Subcutaneous abdominal adipose tissue (tissue), 5 donors: ENCODE data around the gene TMOD4.
A peak's percentile ranks its signal among the peaks of the same experiment; 100 is the strongest.

ENCODE experiments used
- H3K27ac ChIP-seq: one replicate; pipeline ENCODE4 v1.7.0; 2013; ENCODE audit warnings: low read depth, mild to moderate bottlenecking, inconsistent platforms, low read length, moderate library complexity
- H3K27me3 ChIP-seq, 5 donors: one replicate each; pipeline ENCODE4 v1.7.0; 2013; ENCODE audit warnings: low read length in 5 of 5, inconsistent platforms in 1 of 5; ENCODE audit not compliant: control insufficient read depth in 5 of 5, insufficient read depth in 4 of 5
- H3K36me3 ChIP-seq, 5 donors: one replicate each; pipeline ENCODE4 v1.7.0; 2013; ENCODE audit warnings: low read length in 5 of 5; ENCODE audit not compliant: control insufficient read depth in 5 of 5, insufficient read depth in 5 of 5
- H3K4me1 ChIP-seq, 5 donors: one replicate each; pipeline ENCODE4 v1.7.0; 2013; ENCODE audit warnings: low read length in 5 of 5, mild to moderate bottlenecking in 3 of 5, moderate library complexity in 1 of 5; ENCODE audit not compliant: control insufficient read depth in 5 of 5, insufficient read depth in 5 of 5
- H3K4me3 ChIP-seq, 5 donors: one replicate each; pipeline ENCODE4 v1.7.0; 2013; ENCODE audit warnings: low read length in 5 of 5, low read depth in 1 of 5
- H3K9ac ChIP-seq, 5 donors: one replicate each; pipeline ENCODE4 v1.7.0; 2013; ENCODE audit warnings: low read length in 5 of 5, mild to moderate bottlenecking in 4 of 5, moderate library complexity in 3 of 5
- H3K9me3 ChIP-seq, 5 donors: one replicate each; pipeline ENCODE4 v1.7.0; 2013; ENCODE audit warnings: low read length in 5 of 5; ENCODE audit not compliant: control insufficient read depth in 5 of 5
- donor health status: healthy.
- donor health status: healthy.
- donor health status: healthy.
- donor health status: healthy.
- donor health status: healthy.

Gene TMOD4

GRCh38 chr1:151133018-151133806 lies 42.6 kb downstream of the TMOD4 start:
- H3K27me3 ChIP-seq: no peaks in the 10 kb centered on the region
- H3K4me3 ChIP-seq: no peak overlapping the region
- peaks cover 0 to 21% (median 19%) of the 10 kb centered on the region in 5 donors for H3K4me1 ChIP-seq
- no peak overlapping the region for H3K27ac ChIP-seq
- H3K36me3 ChIP-seq: peaks cover 0 to 45% (median 29%) of the 10 kb centered on the region in 5 donors
- H3K9ac ChIP-seq: no peak overlapping the region
- no peaks in the 10 kb centered on the region for H3K9me3 ChIP-seq

GRCh38 chr1:151132335-151133017 lies 43.3 kb downstream of the TMOD4 start:
- H3K9ac ChIP-seq: peak overlapping the region in 3 of 5 donors; percentile 33 to 76 (median 54)
- peaks cover 0 to 38% (median 29%) of the 10 kb centered on the region in 5 donors for H3K36me3 ChIP-seq
- H3K9me3 ChIP-seq: no peaks in the 10 kb centered on the region
- H3K4me1 ChIP-seq: peaks cover 0 to 21% (median 19%) of the 10 kb centered on the region in 5 donors
- H3K27ac ChIP-seq: peak overlapping the region; percentile 60
- H3K4me3 ChIP-seq: peak overlapping the region in 2 of 5 donors; percentile 65 to 68
- H3K27me3 ChIP-seq: no peaks in the 10 kb centered on the region

- Histone ChIP-seq H3K4me1 (peaks cover 0 to 21% (median 19%) of the 10 kb centered on the region in 5 donors), H3K9ac (peak overlapping the region; percentile 33 to 76 (median 58)), H3K4me3 (peak overlapping the region; percentile 64 to 76 (median 66)), H3K27ac (peak overlapping the region; percentile 60), H3K9me3 (no peaks in the 10 kb centered on the region), H3K36me3 (peaks cover 0 to 35% (median 28%) of the 10 kb centered on the region in 5 donors), H3K27me3 (no peaks in the 10 kb centered on the region)
Measured at GRCh38 chr1:151131701-151132334, 44.0 kb downstream of the TMOD4 start.

GRCh38 chr1:151130987-151131586 lies 44.7 kb downstream of the TMOD4 start:
- Histone ChIP-seq H3K4me3 (peak overlapping the region; percentile 64 to 76 (median 66)), H3K9ac (peak overlapping the region; percentile 33 to 76 (median 58)), H3K36me3 (peaks cover 0 to 29% (median 22%) of the 10 kb centered on the region in 5 donors), H3K27ac (peak overlapping the region; percentile 60), H3K4me1 (peaks cover 0 to 21% (median 19%) of the 10 kb centered on the region in 5 donors), H3K9me3 (no peaks in the 10 kb centered on the region), H3K27me3 (no peaks in the 10 kb centered on the region)

GRCh38 chr1:151128800-151129199 lies 47.0 kb downstream of the TMOD4 start:
- Histone ChIP-seq H3K9me3 (no peaks in the 10 kb centered on the region), H3K4me3 (no peak overlapping the region), H3K27ac (no peak overlapping the region), H3K4me1 (peaks cover 0 to 21% (median 19%) of the 10 kb centered on the region in 5 donors), H3K9ac (no peak overlapping the region), H3K27me3 (no peaks in the 10 kb centered on the region), H3K36me3 (peaks cover 0 to 13% (median 2%) of the 10 kb centered on the region in 5 donors)

GRCh38 chr1:151124763-151125403 lies 50.9 kb downstream of the TMOD4 start:
- peaks cover 0 to 19% (median 10%) of the 10 kb centered on the region in 5 donors for H3K36me3 ChIP-seq
- no peak overlapping the region for H3K9ac ChIP-seq
- H3K27me3 ChIP-seq: no peaks in the 10 kb centered on the region
- H3K4me3 ChIP-seq: no peak overlapping the region
- no peaks in the 10 kb centered on the region for H3K9me3 ChIP-seq
- no peak overlapping the region for H3K27ac ChIP-seq
- no peaks in the 10 kb centered on the region for H3K4me1 ChIP-seq
